Gastroesophageal sphincter (tissue), 3 donors: ENCODE results near the gene OGDH.

Experiments
- EP300 ChIP-seq: sonication (generic); formaldehyde crosslinking; IDR thresholded peaks from one replicate; pipeline ENCODE4 v1.6.1; 2017; ENCODE audit warnings: antibody characterized with exemption, mild to moderate bottlenecking
- POLR2AphosphoS5 ChIP-seq: sonication (generic); formaldehyde crosslinking; IDR thresholded peaks from one replicate; pipeline ENCODE4 v1.6.1; 2017; ENCODE audit warnings: antibody characterized with exemption
- TF ChIP-seq, protein P1 (sequence below), 4 experiments: fragments of 200-600 bp in 2 of 4; fragments of 450-650 bp in 2 of 4; sonication (generic) in 1 of 4; IDR thresholded peaks; one replicate each; pipeline ENCODE4 v1.5.1; 2017 to 2019; ENCODE audit warnings: antibody characterized with exemption in 4 of 4, mild to moderate bottlenecking in 2 of 4, moderate library complexity in 2 of 4

DNA sequence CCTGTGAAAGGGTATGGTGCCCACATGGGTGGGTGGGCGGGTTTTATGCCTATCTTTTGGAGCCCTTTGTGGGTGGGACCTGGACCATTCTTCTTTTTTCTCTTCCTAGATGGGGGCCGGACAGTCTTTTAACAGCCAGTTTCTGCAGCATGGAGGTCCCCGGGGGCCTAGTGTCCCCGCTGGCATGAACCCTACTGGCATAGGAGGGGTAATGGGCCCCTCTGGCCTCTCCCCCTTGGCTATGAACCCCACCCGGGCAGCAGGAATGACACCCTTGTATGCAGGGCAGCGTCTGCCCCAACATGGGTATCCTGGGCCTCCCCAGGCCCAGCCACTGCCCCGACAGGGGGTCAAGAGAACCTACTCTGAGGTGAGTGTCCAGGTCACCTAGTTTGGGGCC, 151.3 kb downstream of the OGDH start:
- TF ChIP-seq, protein P1, sequence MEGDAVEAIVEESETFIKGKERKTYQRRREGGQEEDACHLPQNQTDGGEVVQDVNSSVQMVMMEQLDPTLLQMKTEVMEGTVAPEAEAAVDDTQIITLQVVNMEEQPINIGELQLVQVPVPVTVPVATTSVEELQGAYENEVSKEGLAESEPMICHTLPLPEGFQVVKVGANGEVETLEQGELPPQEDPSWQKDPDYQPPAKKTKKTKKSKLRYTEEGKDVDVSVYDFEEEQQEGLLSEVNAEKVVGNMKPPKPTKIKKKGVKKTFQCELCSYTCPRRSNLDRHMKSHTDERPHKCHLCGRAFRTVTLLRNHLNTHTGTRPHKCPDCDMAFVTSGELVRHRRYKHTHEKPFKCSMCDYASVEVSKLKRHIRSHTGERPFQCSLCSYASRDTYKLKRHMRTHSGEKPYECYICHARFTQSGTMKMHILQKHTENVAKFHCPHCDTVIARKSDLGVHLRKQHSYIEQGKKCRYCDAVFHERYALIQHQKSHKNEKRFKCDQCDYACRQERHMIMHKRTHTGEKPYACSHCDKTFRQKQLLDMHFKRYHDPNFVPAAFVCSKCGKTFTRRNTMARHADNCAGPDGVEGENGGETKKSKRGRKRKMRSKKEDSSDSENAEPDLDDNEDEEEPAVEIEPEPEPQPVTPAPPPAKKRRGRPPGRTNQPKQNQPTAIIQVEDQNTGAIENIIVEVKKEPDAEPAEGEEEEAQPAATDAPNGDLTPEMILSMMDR (IDR thresholded peaks at IDR 0.05), result no peak
- no peak for TF ChIP-seq EP300
- TF ChIP-seq POLR2AphosphoS5, result no peak
